Stimulated activated CD8-positive, alpha-beta memory T cell treated with anti-CD3 and anti-CD28 coated beads, Interleukin-7, amount 100 ng/mL, for 1 hour (primary cell): ENCODE results near the gene SCG5.

ENCODE experiments used
- DNase-seq, 2 donors: peaks; one replicate each; pipeline ENCODE4 v3.0.0-alpha.2; 2020; ENCODE audit warnings: low read depth in 2 of 2

Gene SCG5

DNA sequence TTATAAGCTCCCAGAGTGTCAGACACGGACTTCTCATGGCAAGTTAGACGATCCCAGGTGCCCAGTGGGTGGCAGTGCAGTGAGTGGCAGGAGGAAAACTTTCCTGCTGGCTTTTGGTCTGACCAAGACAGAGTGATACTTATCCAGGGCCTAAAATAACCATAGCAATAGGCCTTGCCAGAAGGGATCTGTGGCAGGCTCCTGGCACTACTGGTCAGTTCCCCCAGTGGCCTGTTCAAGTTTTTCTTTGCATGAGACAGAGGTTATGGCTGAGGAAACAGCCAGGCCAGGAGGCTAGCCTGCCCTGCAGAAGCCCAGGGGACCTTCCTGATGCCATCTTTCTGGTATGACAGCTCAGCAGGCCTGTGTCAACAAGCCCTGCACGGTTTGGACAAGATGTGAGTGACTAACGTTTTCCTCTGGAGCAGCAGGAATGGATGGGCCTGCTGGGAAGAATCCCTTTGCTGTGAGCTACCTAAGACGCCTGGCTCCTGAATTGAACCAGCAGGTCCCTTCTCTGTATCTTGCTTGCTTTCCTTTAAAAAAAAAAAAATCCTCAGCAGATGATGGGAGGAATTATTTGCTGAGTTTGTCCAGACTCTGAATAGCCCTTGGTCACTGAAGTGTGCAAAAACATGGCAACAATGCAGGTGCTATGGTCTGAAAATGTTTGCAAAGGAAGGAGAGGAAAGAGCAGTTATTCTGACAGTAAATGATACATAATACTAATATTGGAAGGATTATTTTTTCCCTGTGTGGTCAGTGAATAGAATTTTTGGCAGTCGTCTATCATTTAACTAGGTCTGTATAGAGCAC, 18.0 kb downstream of the SCG5 start:
- DNase-seq: no peak

DNA sequence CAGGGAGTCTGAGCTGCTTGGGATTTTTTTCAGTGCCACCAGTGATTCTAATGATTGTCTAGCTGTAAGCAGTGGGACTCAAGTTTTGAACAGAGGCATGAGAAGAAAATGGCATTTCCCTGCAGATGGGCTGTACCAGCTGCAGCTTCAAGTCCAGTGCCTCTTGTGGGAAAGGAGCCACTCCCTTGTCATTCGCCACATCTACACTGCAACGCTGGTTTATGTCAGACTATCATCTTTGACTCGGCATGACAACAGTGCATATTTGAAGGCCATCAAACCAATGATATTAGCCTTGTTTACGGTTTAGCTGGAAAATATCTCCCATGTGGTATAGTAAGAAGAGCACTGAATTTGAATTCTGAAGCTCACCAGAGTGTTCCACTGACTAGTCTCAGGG, 22.2 kb downstream of the SCG5 start:
- DNase-seq: no peak

DNA sequence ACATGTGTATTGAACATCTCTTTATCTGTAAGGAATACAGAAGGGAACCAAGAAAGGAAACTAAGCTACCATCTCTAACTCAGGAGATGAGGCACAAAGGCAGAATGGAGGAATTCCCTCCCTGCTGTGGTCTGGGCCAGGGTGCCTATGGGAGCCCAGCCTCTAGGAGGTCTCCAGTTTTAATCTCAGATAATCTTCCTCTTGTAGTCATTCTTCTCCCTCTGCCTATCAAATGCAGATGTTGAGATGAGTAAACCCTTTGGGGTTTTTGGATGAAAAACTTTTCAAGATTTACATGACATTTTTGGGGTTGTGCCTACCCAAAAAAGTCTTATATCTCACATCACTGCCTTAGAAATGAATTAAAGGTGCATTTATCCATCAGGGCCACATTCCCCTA, 23.3 kb downstream of the SCG5 start:
- DNase-seq: no peak

DNA sequence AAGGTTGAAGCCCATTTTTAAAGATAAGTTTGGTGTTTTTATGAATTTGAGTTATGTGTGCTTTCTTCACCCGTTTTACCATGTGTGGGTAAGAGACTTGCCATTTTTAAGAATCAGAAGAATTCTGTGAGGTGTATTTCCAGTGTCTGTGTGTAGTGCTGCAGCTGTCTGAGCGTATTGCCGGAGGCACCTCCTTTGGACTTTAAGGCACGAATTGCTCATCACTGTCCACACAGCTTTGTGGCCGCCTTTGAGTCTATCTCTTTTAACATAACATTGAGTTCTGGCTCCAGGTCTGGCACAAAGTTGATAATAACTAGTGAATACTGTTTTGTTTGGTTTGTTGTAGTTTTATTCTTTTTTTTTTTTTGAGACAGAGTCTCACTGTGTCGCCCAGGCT, 25.8 kb downstream of the SCG5 start:
- DNase-seq: no peak

DNA sequence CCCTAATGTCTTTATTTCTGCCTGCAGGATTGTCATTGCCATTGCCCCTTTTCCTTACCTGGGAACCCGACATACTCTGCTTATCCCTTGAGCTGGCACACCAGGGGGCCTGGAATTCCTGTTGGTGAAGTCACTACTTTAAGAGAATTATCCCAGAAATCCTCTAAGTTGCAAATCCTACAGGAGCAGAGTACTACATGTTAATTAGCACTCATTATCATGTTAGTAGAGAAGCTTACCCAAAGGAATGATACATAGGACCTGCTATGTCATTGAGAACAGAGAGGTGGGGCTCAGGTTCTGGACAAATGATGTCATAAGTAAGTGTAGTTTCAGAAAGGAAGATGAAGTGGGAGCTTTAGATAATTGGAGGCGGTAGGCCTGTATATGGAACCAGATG, 27.4 kb downstream of the SCG5 start:
- no peak for DNase-seq

DNA sequence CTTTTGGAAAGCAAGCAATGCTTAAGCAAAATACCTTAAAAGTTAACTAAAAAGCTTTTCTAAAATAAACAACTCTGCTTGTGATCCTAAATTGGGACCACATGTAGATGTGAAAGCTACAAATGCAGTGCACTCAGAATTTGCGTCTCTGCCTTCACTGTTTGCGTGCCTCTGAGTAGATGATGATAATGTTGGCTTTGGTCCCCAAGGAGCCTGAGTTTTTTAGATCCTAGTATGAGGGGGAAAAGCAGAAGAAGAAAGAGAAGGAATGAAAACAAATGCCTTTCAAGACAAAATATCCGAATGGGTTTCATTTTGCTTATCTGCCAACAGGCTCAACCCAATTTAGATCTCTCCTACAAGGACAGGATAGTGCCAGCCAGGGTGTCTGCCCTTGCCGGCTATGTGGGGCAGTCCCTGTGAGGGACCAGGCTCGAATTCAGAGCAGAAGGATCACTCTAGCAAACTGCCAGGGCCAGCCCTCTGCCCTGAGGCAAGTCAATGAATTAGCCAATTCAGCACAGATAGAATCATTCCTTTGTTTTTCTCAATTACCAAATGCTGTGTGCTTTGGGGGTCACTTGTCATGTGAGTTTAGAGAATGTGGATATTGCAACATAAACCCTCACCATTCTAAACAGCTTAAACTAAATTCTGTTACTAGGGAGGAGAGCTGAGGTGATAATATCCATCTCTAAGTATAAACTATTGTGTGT, 28.5 kb downstream of the SCG5 start:
- DNase-seq: no peak

DNA sequence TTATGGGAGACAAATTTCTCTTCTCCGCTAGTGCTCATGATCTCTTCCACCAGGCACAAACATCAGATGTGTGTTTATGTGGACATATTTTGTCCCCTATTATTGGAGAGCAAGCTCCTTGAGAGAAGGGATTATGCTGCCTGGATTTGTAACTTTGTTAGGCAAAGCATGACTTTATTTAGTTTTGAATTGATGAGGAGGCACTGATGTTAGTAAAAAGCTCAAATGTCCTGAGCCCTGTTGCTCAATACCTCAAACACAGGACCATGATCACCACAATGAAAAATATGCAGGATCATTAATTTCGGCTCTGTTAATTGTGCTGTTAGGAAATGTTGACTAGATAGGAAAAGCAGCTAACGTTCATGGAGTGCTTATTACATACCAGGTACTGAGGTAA, 29.1 kb downstream of the SCG5 start:
- DNase-seq: no peak

DNA sequence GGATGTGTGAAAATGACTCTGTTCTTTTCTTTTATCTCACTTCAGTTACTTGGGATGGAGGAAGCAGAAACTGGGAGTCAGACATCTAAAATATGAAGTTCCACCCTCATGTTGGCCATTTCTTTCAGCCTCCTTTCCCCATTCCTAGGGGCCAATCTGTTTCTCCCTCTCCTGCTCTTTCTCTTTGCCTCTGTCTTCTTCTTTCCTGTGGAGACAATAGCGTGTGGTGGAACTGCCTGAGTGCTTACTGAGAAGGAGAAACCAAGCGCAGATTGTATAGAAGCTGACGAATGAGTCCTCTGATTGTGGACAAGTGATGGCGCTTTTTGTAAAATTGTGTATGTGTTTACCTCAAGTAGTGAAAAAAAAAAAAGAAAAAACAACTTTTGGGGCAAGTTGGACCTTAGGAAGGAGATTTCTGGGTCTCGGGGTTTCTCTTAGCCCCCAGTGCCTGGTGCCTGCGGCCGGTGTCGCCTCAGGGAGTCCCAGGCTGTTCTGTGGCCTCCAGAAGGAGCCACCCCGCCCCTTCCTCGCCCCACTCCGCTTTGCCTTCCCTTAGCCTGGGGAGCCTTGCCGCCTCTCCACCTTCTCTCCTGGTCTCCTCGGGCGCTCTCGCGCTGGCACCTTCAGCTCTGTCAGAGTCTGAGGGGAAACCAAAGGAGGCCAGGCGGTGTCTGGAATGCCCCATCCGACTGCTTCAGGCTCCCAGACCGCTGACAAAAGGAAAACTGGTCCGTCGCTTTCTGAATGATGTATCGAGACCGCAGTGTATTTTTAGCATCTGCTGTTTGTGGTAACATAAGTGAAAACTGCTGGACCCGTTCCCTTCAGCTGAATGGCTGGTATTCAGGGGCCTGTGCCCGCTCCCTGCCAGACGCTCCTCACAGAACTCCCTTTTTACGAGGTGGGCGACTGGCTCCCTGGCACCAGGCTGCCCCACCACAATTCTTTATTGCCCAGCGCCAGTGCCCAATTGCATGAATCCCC, 30.1 kb downstream of the SCG5 start:
- DNase-seq: no peak

DNA sequence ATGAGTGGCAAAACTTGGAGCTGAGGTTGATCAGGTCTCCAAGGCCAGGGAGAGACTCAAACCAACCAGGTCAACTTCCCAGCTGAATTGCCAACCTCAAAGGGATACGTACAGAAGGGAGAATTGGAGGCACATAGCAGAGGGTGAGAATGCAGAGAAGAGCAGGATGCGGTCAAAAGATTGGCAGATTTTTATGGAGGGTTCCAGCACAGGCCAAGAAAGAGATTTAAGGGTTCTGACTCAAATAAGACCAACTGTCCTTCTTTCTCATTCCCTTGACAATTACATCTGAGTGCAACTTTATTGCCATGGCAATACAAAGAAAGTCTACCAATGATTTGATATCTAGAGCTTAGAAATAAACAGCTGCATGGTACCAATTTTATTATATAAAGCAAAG, 33.2 kb downstream of the SCG5 start:
- no peak for DNase-seq

DNA sequence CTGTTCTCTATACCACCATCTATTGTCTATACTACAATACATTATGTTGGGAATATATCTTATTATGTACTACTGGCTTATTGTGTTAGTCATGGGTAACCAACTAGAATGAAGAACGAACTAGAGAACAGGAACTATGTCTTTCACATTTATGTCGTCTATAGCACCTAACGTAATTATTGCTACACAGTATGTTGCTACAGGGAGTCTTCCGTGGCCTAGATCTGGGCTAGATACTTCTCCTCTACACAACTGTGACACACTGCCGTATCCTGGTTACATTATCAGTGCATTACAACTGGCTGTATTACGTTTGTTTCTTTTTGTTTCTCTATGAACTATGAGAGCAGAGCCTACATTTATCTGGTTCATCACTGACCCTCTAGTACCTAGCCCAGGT, 34.0 kb downstream of the SCG5 start:
- DNase-seq: no peak

DNA sequence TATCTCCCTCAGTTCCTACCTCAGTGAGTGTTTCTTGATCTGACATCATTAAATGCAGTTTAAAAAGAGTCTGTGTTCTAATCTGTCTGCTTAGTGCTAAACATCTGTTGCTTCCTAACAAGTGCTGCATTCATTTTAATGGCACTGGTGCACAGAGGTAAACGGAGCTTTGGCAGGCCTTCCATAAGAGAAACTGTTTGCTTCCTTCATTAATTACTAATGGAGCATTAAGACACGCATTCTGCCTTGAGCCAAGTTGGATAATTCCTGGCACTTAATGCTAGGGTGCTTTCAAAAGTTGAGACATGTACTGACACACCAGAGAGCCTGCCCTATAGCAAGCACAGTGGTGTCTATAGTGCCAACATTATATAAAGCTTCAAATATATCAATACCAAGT, 34.7 kb downstream of the SCG5 start:
- no peak for DNase-seq

DNA sequence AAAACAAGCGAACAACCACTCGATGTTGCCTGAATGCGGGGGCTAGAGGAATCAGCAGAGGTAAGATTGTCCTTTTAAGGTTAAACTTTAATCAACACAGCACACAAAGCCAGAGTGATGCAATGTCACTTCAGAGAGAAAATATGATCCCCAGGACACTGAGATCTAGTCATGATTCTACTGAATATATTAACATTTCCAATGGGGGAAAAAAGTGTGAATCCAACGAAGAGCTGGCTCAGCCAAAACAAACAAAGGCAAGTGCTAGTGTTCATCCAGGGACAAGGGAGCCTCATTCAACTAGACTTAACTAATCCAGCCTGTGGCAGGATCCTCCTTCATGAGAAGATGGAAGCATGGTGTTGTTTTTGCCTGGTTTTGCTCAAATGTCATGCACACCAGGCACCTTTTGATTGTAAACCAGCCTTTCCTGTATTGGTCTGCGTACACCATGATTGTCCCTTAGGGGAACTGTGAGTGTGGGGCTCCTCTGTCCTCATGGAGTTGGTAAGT, 35.8 kb downstream of the SCG5 start:
- no peak for DNase-seq

DNA sequence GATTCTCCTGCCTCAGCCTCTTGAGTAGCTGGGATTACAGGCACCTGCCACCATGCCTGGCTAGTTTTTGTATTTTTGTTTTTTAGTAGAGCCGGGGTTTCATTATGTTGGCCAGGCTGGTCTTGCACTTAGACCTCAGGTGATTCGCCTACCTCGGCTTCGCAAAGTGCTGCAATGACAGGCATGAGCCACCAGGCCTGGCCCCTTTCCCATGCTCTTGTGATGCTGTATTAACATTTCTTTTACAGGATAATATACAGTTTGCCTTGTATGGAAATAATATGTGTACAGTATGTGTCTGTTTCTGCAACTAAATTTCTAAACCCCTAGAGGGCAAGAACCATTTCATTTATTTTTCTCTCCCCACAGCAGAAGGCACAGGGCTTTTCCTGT, 37.8 kb downstream of the SCG5 start:
- no peak for DNase-seq

DNA sequence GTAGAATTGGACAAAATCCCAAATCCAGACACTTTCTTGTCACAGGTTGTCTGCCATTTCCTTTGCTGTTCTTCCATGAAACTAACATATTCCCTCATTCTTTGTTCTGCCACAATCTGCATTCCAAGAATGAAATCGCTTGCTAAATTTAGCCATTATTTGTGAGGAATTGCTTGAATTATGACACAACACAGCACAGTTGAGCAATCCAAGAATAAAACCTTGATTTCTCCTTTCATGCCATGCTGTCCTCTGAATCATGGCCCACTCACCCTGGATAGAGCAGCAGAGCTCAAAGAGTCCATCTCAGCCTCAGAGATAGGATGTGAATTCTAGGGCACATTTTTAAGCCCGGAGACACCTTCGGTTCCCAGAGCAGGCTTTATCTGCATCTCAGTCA, 41.1 kb downstream of the SCG5 start:
- no peak for DNase-seq

DNA sequence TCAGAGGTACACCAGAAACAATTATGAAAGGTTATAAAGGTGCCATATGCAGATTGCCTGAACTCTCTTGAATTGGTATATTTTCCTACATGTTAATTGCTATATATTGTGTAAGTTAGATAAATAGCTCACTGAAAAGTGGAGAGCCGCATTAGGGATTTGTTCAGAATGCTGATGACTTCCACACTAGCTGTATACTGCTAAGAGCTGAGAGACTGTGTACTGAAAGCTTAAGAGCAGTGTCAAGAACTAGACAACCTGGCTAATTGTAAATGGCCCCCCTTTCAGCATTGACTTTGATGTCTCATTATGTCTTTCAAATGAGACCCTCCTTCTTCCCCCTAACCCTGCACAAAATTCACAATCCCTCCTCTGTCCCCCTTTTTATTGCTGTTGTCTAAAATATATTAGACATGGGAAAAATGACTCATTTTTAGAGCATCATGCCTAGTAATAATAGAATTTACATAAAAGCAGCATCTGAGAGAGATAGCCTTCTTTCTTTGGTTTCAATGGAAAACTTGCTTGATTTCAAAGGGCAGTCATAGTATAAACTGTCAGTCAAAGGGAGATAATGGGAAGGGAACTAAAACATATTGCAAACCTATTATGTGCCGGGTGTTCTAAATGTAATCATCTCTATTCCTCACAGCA, 41.6 kb downstream of the SCG5 start:
- no peak for DNase-seq

DNA sequence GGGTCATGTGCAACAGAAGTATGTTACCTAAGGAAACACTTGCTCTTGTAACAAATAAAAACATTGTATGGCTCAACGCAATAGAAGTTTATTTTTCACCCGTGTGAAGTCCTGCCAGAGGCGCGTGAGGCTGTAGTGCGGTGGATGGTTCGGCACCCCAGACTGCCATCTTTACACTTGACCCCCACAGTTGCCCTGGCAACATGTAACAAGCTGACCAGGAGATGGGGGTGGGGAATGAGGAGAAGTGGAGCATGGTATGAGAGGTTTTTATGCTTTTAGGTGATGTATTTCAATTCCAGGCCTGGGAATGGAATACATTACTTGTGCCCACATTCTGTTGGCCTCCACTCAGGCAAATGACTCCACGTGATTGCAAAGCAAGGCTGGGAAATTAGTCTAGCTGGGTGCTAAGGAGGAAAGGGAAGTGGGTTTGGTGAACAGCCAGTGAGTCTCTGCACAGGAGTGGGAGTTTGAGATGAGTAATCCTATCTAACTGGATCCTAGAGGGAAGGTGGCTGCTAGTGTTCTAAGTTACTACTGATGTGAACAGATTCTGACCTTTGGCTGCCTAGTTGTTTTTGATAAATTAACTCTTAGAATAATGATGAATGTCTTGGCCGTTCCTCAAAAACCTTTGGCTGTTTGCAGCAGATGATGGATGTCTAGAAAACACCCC, 42.5 kb downstream of the SCG5 start:
- no peak for DNase-seq

DNA sequence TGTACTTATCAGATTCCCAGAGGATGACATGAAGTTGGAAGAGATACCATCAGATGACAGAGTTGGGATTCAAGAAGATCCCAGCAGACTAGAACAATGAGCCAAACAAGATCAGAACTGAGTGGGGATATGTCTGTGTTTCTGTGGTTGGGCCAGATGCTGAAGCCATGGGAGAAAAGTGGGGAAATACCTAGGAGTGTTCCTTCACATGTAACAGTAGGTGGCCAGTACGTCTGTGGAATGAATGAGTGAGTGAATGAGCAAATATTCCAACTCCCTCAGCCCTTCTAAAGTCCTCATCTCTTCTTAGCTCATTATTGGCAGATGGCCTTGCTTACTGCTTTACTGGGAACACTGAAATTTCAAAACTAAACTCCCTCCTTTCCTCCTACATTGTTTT, 44.1 kb downstream of the SCG5 start:
- no peak for DNase-seq

DNA sequence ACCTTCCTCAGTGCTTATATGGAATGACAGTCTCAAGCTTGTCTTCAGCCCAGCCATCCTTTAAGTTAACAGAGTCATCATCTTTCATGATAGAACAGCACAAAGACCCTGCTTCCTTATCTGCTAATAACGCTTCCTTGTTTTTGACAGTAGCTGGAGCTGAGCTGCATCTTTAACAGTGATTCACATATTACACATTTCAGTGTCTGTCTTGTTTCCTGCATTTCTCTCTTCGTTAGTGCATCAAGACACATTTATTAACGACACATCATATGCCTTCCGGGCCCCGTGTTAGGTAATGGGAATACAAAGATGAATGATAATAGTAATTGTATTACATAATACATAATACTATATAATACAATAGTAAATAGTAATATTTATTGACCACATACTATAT, 46.0 kb downstream of the SCG5 start:
- DNase-seq: no peak

DNA sequence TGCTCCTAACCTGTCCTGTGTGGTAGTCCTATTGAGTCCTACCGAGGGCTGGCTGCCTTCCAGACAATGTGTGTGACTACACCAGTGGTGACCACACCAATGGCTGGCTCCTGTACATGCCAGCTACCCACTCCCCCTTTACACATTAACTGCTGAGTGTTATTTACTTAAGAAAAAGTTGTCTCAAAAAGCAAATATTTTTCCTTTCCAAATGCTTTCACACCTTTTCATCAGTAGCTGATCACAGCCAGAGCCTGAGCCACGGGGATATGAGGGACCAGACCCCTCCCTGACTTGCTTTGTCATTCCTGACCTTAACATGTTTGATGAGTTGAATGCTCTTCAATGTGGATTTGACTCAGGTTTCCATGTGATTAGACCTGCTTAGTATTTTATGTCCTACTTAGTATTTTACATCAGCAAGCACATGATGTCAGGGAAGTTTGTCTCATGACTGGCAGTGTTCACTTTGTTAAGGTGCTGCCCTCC, 46.7 kb downstream of the SCG5 start:
- DNase-seq: no peak

DNA sequence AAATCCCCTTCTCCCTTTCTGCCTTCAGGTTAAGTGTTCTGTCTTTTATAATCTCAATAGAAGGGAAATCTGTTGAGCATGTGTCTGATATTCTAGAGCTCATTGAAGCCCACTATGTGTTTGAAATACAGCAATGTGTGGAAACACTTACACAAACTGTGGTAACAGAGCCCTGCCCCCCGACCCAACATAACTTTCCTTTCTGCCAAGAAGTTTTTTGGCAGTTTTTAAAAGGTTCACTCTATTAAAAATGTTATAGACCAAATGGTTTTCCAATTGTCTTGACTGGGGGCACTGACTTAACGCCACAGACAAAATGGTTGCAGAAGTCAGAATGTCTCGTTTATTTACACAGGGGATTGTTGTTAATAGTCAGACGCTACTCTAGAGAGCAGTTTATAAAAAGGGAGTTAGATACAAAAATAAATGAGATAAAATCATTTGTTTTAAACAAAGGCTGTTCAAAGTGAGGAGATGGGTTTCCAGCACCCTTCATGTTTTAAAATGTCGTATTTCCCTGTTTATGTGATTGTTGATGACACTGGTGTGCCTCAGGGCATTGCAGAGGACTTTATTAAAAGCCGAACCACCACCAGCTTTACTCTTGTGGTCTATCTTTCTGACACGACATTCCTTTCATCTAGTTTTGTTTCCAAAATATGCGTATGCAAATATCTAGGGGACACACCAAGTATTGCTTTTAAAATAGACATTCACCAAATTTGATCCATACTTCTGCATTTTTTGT, 49.6 kb downstream of the SCG5 start:
- DNase-seq: no peak
